ENCODE data around the gene MPZL3. TPM values are rescaled to one million over a fixed set of nuclear protein-coding genes. Genes with fewer than 3 reads are reported as not detected.

Gene MPZL3
- total and polyA plus RNA-seq, 7 donors: 0.16 to 6.2 (median 0.55) TPM

DNA sequence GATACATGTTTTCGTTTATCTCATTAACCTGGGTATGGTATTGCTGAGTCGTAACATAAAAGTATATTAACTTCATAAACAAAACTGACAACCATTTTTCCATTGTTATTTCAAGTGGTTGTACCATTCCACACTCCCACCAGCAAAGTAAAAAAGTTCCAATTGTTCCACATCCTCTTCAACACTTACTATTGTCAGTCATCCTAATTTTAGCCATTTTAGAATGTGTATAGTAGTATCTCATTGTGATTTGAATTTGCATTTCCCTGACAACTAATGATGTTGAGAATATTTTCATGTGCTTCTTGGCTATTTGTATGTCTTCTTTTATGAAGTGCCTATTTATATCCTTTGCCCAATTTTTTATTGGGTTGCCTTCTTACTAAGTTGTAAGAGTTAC lies 41.9 kb upstream of the MPZL3 start:
- Histone ChIP-seq H3K4me1 (peaks cover 0 to 7% (median 0%) of the 10 kb centered on the region in 4 donors), H3K9me3 (no peaks in the 10 kb centered on the region), H3K27ac (no peak overlapping the region), H3K36me3 (no peaks in the 10 kb centered on the region), H3K27me3 (no peaks in the 10 kb centered on the region), H3K4me3 (no peak overlapping the region)
- DNase-seq: no peak
- TF ChIP-seq, protein P1, sequence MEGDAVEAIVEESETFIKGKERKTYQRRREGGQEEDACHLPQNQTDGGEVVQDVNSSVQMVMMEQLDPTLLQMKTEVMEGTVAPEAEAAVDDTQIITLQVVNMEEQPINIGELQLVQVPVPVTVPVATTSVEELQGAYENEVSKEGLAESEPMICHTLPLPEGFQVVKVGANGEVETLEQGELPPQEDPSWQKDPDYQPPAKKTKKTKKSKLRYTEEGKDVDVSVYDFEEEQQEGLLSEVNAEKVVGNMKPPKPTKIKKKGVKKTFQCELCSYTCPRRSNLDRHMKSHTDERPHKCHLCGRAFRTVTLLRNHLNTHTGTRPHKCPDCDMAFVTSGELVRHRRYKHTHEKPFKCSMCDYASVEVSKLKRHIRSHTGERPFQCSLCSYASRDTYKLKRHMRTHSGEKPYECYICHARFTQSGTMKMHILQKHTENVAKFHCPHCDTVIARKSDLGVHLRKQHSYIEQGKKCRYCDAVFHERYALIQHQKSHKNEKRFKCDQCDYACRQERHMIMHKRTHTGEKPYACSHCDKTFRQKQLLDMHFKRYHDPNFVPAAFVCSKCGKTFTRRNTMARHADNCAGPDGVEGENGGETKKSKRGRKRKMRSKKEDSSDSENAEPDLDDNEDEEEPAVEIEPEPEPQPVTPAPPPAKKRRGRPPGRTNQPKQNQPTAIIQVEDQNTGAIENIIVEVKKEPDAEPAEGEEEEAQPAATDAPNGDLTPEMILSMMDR (IDR thresholded peaks at IDR 0.05): no peak
- TF ChIP-seq POLR2A (IDR thresholded peaks at IDR 0.05) (no peak), POLR2AphosphoS5 (IDR thresholded peaks at IDR 0.05) (no peak)
- intact Hi-C loops (cut with DNase I): no loop called here
- WGBS, 2 donors: 89 to 90% methylated on average over 2 of the region's 2 CpGs

DNA sequence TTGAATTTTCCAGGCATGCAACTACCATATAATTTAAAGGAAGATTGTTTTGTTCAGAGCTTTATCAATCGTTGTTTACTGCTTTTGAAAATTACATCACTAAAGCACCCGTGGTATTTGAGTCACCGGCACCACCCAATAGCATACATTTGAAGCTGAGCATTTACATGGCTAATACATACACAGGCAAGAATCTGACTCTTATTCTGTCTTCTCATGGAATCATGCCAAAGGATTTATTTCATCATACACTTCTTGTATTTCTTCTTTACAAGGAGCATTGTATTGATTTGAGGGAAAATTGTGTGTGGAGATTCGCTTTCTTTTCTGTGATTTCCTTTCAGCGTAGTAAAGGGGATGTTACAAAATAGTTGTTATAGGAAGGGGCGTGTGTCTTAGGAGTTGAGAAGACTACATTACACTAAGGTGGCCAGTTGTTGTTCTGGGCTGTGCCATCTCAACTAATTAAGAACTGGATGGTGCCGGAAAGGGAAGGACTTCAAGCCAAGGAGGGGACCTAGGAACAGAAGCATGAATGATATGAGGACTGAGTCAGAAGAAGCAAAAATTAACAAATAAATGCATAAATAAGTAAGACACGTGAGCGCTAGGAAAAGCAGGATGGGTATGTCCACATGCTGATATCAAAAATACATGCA lies 39.4 kb upstream of the MPZL3 start:
- DNase-seq: no peak
- WGBS, 2 donors: 44 to 78% methylated on average over 9 of the region's 9 CpGs
- Histone ChIP-seq H3K27ac (no peak overlapping the region), H3K4me3 (no peak overlapping the region), H3K27me3 (no peaks in the 10 kb centered on the region), H3K36me3 (no peaks in the 10 kb centered on the region), H3K4me1 (no peaks in the 10 kb centered on the region), H3K9me3 (no peaks in the 10 kb centered on the region)
- no peak for TF ChIP-seq POLR2A (IDR thresholded peaks at IDR 0.05)
- TF ChIP-seq, protein P1 (IDR thresholded peaks at IDR 0.05): no peak
- TF ChIP-seq EP300 (IDR thresholded peaks at IDR 0.05): no peak
- TF ChIP-seq POLR2AphosphoS5 (IDR thresholded peaks at IDR 0.05): no peak
- intact Hi-C loops (cut with DNase I): no loop called here

DNA sequence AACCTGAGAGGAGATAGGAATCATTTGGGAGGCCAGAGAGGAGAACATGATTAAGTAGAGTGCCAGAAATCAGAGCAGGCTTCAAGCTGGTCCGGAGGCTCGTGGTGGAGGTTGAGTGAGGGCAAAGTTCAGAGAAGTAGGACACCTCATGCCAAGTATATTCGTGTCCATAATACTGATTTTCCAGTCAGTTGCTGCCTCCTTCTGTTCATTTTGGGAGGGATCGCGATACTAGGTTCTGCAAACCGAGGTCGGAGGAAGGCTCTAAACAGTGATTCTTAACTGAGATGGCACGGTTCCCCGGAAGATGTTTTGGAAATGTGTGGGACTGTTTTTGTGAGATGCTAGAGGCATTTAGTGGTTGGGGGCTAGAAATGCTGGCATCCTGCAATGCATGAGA lies 38.8 kb upstream of the MPZL3 start:
- WGBS, 2 donors: 4 to 12% methylated on average over 9 of the region's 9 CpGs
- TF ChIP-seq, protein P1 (IDR thresholded peaks at IDR 0.05): peak in 1 of 4 experiments; percentile 17
- TF ChIP-seq POLR2AphosphoS5 (IDR thresholded peaks at IDR 0.05) (no peak), POLR2A (IDR thresholded peaks at IDR 0.05) (no peak), EP300 (IDR thresholded peaks at IDR 0.05) (no peak)
- Histone ChIP-seq H3K27ac (no peak overlapping the region), H3K27me3 (no peaks in the 10 kb centered on the region), H3K4me3 (no peak overlapping the region), H3K9me3 (no peaks in the 10 kb centered on the region), H3K4me1 (no peaks in the 10 kb centered on the region), H3K36me3 (no peaks in the 10 kb centered on the region)
- DNase-seq: no peak
- intact Hi-C loops (cut with DNase I): no loop called here

DNA sequence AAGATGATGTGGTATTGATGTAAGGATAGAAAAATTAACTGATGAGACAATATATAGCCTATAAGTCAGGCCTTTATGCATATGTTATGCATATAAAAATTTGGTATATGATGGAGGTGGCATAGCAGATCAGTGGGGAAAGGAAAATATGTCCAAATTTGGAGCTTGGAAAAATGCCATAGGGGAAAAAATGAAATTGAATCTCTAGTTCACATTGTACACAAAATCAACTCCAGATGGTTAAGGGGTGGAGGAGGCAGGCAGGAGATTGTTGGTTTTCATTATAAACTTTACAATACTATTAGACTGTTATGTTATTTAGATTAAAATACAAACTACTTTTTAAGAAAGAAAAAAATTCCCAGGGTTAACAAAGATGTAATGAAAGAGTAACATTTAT lies 37.2 kb upstream of the MPZL3 start:
- DNase-seq: no peak
- intact Hi-C loops (cut with DNase I): no loop called here
- H3K9me3 ChIP-seq: no peaks in the 10 kb centered on the region
- no peaks in the 10 kb centered on the region for H3K36me3 ChIP-seq
- no peak overlapping the region for H3K27ac ChIP-seq
- H3K4me3 ChIP-seq: no peak overlapping the region
- H3K27me3 ChIP-seq: no peaks in the 10 kb centered on the region
- no peak for TF ChIP-seq POLR2AphosphoS5 (IDR thresholded peaks at IDR 0.05)
- TF ChIP-seq, protein P1 (IDR thresholded peaks at IDR 0.05): no peak
- TF ChIP-seq EP300 (IDR thresholded peaks at IDR 0.05): no peak
- no peak for TF ChIP-seq POLR2A (IDR thresholded peaks at IDR 0.05)
- H3K4me1 ChIP-seq: no peaks in the 10 kb centered on the region

DNA sequence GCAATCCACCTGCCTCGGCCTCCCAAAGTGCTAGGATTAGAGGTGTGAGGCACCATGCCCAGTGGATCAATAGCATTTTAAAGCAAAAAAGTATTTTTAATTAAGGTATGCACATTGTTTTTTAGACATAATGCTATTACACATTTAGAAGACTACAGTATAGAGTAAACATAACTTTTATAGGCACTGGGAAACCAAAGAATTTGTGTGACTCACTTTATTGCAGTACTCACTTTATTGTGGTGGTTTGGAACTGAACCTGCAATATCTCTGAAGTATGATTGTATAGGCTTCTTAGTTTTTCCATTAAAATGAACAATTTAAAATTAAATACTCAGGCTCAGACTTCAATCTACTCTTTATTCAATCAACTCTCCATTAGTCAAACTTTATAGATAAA lies 34.8 kb upstream of the MPZL3 start:
- Histone ChIP-seq H3K27ac (no peak overlapping the region), H3K27me3 (no peaks in the 10 kb centered on the region), H3K4me3 (no peak overlapping the region), H3K9me3 (no peaks in the 10 kb centered on the region), H3K4me1 (no peaks in the 10 kb centered on the region), H3K36me3 (no peaks in the 10 kb centered on the region)
- 16 to 65% methylated on average over 1 of the region's 1 CpG for WGBS, 2 donors
- intact Hi-C loops (cut with DNase I): no loop called here
- no peak for DNase-seq
- TF ChIP-seq EP300 (IDR thresholded peaks at IDR 0.05) (no peak), POLR2AphosphoS5 (IDR thresholded peaks at IDR 0.05) (no peak), POLR2A (IDR thresholded peaks at IDR 0.05) (no peak)
- TF ChIP-seq, protein P1 (IDR thresholded peaks at IDR 0.05): no peak
